Measurements from ENCODE around the gene HAO1. TPM values are rescaled to one million over a fixed set of nuclear protein-coding genes. Genes with fewer than 3 reads are reported as not detected.

The HAO1 gene
- total RNA-seq, 4 donors from 2014 or later: 0.53 to 1.1 TPM; not detected in 2

DNA sequence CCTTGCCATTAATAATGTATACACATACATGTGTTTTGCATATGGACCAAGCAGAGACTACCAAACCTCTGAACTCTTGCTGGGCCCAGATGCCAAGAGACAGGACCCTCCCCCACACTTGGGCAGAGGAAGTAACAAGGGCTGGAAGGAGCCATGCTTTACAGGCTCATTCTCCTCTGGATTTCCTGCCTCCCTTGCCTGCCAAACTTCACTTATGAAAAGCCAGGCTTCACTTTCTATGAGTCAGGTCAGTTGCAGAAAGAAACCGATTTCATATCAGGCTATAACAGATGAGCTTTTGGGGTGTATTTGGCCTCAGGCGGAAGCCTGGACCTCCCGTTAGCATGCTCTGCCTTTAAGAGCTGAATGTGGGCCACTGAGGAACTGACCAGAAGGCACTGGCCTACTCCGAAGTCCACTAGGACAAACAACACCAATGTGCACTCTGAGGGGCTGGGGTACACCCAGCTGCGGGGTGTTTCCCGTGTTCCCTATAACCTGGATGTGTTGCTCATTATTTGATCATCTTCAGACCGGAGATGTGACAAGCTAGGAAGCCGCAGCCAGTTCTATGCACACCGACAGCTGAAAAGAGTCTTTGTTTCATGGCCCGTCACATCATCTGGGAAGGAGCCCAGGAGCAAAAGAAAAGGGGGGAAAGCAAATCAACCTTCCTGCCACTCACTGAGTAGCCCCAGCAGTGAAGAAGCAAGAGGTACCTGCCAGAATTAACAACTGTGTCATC, 28.5 kb downstream of the HAO1 start:
- Histone ChIP-seq H3K27me3 (no peaks in the 10 kb centered on the region), H3K36me3 (no peaks in the 10 kb centered on the region), H3K4me1 (no peaks in the 10 kb centered on the region), H3K4me3 (no peak overlapping the region), H3K27ac (no peak overlapping the region), H3K9me3 (no peaks in the 10 kb centered on the region)
- TF ChIP-seq, protein P1, sequence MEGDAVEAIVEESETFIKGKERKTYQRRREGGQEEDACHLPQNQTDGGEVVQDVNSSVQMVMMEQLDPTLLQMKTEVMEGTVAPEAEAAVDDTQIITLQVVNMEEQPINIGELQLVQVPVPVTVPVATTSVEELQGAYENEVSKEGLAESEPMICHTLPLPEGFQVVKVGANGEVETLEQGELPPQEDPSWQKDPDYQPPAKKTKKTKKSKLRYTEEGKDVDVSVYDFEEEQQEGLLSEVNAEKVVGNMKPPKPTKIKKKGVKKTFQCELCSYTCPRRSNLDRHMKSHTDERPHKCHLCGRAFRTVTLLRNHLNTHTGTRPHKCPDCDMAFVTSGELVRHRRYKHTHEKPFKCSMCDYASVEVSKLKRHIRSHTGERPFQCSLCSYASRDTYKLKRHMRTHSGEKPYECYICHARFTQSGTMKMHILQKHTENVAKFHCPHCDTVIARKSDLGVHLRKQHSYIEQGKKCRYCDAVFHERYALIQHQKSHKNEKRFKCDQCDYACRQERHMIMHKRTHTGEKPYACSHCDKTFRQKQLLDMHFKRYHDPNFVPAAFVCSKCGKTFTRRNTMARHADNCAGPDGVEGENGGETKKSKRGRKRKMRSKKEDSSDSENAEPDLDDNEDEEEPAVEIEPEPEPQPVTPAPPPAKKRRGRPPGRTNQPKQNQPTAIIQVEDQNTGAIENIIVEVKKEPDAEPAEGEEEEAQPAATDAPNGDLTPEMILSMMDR (IDR thresholded peaks at IDR 0.05): no peak
- no peak for TF ChIP-seq POLR2A (IDR thresholded peaks at IDR 0.05)
- DNase-seq: no peak

DNA sequence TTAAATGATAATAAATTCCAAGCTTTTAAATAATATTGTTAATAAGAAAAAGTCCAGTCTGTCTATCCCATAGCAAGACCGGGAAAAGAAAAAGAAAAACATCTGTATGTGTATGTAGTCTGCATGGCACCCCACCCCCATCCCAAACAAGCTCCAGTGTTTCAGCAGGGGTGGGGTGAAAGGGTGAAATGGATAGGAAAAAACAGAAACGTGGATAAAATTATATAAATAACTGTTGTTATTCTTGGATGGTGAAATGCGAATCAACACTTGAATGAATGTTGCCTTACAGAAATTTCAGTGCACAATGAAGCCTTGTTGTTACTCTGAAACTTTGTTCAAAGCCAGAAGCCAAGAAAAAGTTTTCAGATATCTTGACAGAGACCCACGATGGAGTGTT, 31.4 kb downstream of the HAO1 start:
- H3K9me3 ChIP-seq: no peaks in the 10 kb centered on the region
- H3K27me3 ChIP-seq: no peaks in the 10 kb centered on the region
- no peaks in the 10 kb centered on the region for H3K36me3 ChIP-seq
- DNase-seq: no peak
- H3K4me3 ChIP-seq: no peak overlapping the region
- TF ChIP-seq POLR2A (IDR thresholded peaks at IDR 0.05): no peak
- TF ChIP-seq, protein P1 (IDR thresholded peaks at IDR 0.05): no peak
- no peaks in the 10 kb centered on the region for H3K4me1 ChIP-seq
- H3K27ac ChIP-seq: no peak overlapping the region

DNA sequence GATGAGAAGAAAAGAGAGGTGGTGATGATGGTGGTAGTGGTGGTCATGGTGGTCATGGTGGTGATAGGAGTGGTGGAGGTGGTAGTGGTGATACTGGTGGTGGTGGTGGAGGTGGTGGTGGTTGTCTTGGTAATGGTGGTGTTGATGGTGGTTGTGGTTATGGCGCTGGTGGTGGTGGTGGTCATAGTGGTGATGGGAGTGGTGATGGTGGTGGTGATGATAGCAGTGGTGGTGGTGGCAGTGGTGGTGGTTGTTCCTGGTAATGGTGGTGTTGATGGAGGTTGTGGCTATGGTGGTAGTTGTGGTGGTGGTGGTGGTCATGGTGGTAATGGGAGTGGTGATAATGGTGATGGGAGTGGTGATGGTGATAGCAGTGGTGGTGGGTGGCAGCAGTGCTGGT, 36.8 kb downstream of the HAO1 start:
- DNase-seq: no peak
- Histone ChIP-seq H3K9me3 (no peaks in the 10 kb centered on the region), H3K27ac (no peak overlapping the region), H3K4me3 (no peak overlapping the region), H3K36me3 (no peaks in the 10 kb centered on the region), H3K27me3 (no peaks in the 10 kb centered on the region), H3K4me1 (no peaks in the 10 kb centered on the region)
- no peak for TF ChIP-seq POLR2A (IDR thresholded peaks at IDR 0.05)
- TF ChIP-seq, protein P1 (IDR thresholded peaks at IDR 0.05): no peak

DNA sequence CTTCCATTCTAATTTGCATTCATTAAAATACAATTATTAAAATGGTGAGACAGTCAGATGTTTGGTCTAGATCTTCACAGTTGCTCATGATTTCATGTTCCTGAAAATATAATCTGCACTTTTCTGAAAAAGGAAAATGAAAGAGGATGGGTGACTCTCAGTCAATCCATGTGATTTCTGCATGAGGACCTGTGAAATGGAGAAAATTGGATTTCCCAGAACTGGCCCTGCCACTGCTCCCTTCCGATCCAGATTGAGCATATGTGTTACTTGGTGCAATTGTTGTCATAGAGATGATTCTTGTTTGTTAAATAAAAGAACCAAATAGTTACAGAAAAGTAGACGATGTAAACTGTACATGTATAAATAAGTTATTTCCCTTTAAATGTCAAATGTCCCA, 37.4 kb downstream of the HAO1 start:
- H3K27me3 ChIP-seq: no peaks in the 10 kb centered on the region
- TF ChIP-seq POLR2A (IDR thresholded peaks at IDR 0.05): no peak
- TF ChIP-seq, protein P1 (IDR thresholded peaks at IDR 0.05): no peak
- DNase-seq: no peak
- H3K9me3 ChIP-seq: no peaks in the 10 kb centered on the region
- H3K4me1 ChIP-seq: no peaks in the 10 kb centered on the region
- no peak overlapping the region for H3K4me3 ChIP-seq
- H3K36me3 ChIP-seq: no peaks in the 10 kb centered on the region
- no peak overlapping the region for H3K27ac ChIP-seq

DNA sequence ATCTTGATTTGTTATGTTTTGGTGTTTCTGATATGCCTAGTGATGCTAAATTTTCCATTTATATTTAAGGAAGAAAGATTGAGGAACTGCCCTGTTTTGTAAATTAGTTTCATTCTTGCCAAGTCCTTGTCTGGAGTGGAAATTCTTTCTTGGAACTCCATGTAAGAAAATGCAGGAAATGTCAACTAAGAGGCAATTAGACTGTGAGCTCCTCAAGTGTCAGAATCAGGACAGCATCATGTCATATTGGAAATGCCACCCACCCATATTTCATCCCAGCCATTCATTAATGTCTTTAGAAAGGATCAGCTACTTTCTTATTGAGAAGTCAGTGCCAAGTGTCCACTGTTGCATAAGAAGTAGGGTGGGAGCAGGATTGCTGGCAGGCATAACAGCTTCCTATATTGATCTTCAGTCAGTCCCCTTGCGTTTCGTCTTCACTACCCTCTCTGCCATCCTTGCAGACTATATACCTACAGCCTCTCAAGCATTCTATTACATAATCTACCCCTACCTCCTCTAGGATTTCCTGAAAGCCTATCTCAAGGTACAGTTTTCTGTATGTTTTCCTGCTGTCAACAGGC, 42.4 kb downstream of the HAO1 start:
- H3K36me3 ChIP-seq: no peaks in the 10 kb centered on the region
- no peaks in the 10 kb centered on the region for H3K27me3 ChIP-seq
- no peak overlapping the region for H3K27ac ChIP-seq
- H3K9me3 ChIP-seq: no peaks in the 10 kb centered on the region
- TF ChIP-seq, protein P1 (IDR thresholded peaks at IDR 0.05): no peak
- no peak for TF ChIP-seq POLR2A (IDR thresholded peaks at IDR 0.05)
- no peaks in the 10 kb centered on the region for H3K4me1 ChIP-seq
- H3K4me3 ChIP-seq: no peak overlapping the region
- no peak for DNase-seq
